ENCODE results near the gene ARHGAP28.
"Not testable (repeated sequence)": the region's sequence is repeated elsewhere in the genome, so short reads cannot be mapped to it uniquely, and the experiment has no call there.

DNA sequence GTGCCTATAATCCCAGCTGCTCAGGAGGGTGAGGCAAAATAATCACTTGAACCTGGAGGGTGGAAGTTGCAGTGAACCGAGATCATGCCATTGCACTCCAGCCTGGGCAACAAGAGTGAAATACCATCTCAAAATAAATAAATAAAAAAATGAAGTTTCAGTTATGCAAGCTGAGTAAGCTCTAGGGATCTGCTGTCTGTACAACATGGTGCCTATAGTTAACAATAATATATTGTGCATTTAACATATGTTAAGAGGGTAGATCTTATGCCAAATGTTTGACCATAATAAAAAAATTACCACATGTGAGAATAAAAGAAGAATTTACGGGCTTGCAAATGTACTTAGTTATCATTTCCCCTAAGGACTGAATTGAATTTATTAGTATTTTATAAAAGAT, 208.9 kb downstream of the ARHGAP28 start:
- TF ChIP-seq, protein P1, sequence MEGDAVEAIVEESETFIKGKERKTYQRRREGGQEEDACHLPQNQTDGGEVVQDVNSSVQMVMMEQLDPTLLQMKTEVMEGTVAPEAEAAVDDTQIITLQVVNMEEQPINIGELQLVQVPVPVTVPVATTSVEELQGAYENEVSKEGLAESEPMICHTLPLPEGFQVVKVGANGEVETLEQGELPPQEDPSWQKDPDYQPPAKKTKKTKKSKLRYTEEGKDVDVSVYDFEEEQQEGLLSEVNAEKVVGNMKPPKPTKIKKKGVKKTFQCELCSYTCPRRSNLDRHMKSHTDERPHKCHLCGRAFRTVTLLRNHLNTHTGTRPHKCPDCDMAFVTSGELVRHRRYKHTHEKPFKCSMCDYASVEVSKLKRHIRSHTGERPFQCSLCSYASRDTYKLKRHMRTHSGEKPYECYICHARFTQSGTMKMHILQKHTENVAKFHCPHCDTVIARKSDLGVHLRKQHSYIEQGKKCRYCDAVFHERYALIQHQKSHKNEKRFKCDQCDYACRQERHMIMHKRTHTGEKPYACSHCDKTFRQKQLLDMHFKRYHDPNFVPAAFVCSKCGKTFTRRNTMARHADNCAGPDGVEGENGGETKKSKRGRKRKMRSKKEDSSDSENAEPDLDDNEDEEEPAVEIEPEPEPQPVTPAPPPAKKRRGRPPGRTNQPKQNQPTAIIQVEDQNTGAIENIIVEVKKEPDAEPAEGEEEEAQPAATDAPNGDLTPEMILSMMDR (IDR thresholded peaks at IDR 0.05; ENCODE audit: poor library complexity, severe bottlenecking), result not testable (repeated sequence)
- not testable (repeated sequence) for TF ChIP-seq POLR2AphosphoS5 (IDR thresholded peaks at IDR 0.05); EP300 (conservative IDR thresholded peaks at IDR 0.05; ENCODE audit: poor library complexity, severe bottlenecking)
- TF ChIP-seq, protein P2, sequence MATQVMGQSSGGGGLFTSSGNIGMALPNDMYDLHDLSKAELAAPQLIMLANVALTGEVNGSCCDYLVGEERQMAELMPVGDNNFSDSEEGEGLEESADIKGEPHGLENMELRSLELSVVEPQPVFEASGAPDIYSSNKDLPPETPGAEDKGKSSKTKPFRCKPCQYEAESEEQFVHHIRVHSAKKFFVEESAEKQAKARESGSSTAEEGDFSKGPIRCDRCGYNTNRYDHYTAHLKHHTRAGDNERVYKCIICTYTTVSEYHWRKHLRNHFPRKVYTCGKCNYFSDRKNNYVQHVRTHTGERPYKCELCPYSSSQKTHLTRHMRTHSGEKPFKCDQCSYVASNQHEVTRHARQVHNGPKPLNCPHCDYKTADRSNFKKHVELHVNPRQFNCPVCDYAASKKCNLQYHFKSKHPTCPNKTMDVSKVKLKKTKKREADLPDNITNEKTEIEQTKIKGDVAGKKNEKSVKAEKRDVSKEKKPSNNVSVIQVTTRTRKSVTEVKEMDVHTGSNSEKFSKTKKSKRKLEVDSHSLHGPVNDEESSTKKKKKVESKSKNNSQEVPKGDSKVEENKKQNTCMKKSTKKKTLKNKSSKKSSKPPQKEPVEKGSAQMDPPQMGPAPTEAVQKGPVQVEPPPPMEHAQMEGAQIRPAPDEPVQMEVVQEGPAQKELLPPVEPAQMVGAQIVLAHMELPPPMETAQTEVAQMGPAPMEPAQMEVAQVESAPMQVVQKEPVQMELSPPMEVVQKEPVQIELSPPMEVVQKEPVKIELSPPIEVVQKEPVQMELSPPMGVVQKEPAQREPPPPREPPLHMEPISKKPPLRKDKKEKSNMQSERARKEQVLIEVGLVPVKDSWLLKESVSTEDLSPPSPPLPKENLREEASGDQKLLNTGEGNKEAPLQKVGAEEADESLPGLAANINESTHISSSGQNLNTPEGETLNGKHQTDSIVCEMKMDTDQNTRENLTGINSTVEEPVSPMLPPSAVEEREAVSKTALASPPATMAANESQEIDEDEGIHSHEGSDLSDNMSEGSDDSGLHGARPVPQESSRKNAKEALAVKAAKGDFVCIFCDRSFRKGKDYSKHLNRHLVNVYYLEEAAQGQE (IDR thresholded peaks at IDR 0.05; ENCODE audit: borderline replicate concordance), result not testable (repeated sequence)

Measured in neural cell (in vitro differentiated cells).